Sigmoid colon (tissue), 7 donors: ENCODE results near the gene RETN. TPM values are rescaled to one million over a fixed set of nuclear protein-coding genes. Genes with fewer than 3 reads are reported as not detected.

Experiments
- DNase-seq: peaks from one replicate; pipeline ENCODE4 v3.0.0-alpha.2; 2019
- H3K27ac ChIP-seq, 4 donors: fragments of 200-600 bp; sonication (generic); one replicate each; pipeline ENCODE4 v1.5.1; 2016 to 2019; ENCODE audit warnings: mild to moderate bottlenecking in 1 of 4
- H3K27me3 ChIP-seq, 3 donors: fragments of 200-600 bp; sonication (generic); one replicate each; pipeline ENCODE4 v1.5.1; 2019; ENCODE audit warnings: mild to moderate bottlenecking in 1 of 3
- H3K36me3 ChIP-seq, 4 donors: fragments of 200-600 bp; sonication (generic); one replicate each; pipeline ENCODE4 v1.5.1; 2016 to 2019
- H3K4me1 ChIP-seq, 4 donors: fragments of 200-600 bp; sonication (generic); one replicate each; pipeline ENCODE4 v1.5.1; 2017 to 2019
- H3K4me3 ChIP-seq, 4 donors: fragments of 200-600 bp; sonication (generic); one replicate each; pipeline ENCODE4 v1.5.1; 2017 to 2019; ENCODE audit warnings: mild to moderate bottlenecking in 2 of 4, moderate library complexity in 1 of 4
- H3K9me3 ChIP-seq, 4 donors: fragments of 200-600 bp in 3 of 4; sonication (generic) in 3 of 4; one replicate each; pipeline versions ENCODE4 v1.5.1 to v1.6.1; 2013 to 2019
- EP300 ChIP-seq, 4 donors: sonication (generic); formaldehyde crosslinking; IDR thresholded peaks; one replicate each; pipeline ENCODE4 v1.6.1; 2017; ENCODE audit warnings: antibody characterized with exemption in 4 of 4
- POLR2A ChIP-seq, 2 donors: fragments of 450-650 bp; IDR thresholded peaks; one replicate each; pipeline ENCODE4 v1.6.1; 2016; ENCODE audit warnings: antibody characterized with exemption in 2 of 2, mild to moderate bottlenecking in 2 of 2, moderate library complexity in 2 of 2
- POLR2AphosphoS5 ChIP-seq, 4 donors: sonication (generic); formaldehyde crosslinking; IDR thresholded peaks; one replicate each; pipeline ENCODE4 v1.6.1; 2017; ENCODE audit warnings: antibody characterized with exemption in 4 of 4
- WGBS, 2 donors: extraction: QIAGEN DNeasy Blood & Tissue Kit; methylation state at CpG; one replicate each; pipeline ENCODE4 v1.1.7; 2013; 5-methylcytosine and 5-hydroxymethylcytosine counted together
- intact Hi-C: fragments of 100-400 bp; cut with DNase I; formaldehyde crosslinking; loops from one replicate; pipeline ENCODE4 v1.15.1; 2023
- polyA plus RNA-seq, 3 donors: library from polyadenylated mRNA; stranded (reverse); fragments of 200-250 nt; gene quantifications; one replicate each; pipeline ENCODE4 v1.2.3, GENCODE V29; 2013
- total RNA-seq, 4 donors: library from RNA; depleted of rRNA; stranded (reverse); fragments of >200 nt; gene quantifications; one replicate each; pipeline ENCODE4 v1.1.0, GENCODE V29; 2016
- TF ChIP-seq, protein P1 (sequence below), 4 experiments: fragments of 450-650 bp in 3 of 4; fragments of 200-600 bp in 1 of 4; IDR thresholded peaks; one replicate each; pipeline ENCODE4 v1.5.1; 2016 to 2019; ENCODE audit warnings: antibody characterized with exemption in 4 of 4, mild to moderate bottlenecking in 3 of 4, moderate library complexity in 2 of 4
- donor health status: healthy with polysubstance abuse.
- donor health status: Bipolar disorder and iron deficiency.
- donor health status: healthy.

Gene RETN
- total and polyA plus RNA-seq, 7 donors: 3.6 to 38.1 (median 8.6) TPM; not detected in 4

DNA sequence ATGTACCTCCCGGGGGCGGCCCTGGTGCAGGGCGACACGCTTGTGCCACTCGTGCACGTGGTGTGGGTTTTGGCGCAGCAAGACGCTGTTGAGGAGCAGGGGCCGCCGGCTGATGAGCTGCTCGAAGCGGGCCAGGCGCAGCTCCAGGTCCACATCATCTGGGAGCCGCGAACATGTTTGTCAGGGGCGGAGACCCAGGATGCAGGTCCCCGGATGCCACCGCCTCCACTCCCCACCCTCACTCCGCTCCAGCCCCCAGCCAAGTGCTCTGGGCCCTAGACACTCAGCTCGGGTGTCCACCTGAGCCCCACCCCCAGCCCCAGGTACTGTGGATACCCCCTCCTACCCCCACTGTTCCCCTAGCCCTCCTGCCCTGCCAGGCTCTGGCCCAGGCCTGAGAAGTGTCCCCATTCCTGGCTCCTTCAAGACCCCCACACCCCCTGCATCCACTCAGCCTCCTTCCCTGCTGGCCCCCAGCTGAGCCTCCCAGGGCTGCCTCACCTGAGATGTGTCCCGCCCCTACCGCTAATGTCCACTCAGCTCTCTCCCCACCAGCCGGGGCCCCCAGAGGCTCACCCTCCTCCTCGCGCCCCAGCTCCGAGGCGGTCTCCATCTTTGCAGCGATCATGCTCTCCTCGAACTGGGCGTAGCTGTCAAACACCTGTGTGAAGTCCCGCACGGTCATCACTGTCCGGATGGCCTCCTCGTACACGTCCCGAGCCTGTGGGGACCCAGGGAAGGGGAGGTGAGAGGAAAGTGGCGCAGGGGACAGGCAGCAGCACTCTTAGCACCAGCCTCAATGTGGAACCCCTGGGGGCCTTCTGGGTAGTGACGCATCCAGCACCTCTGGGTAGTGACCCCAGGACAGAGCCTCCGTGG lies 44.9 kb upstream of the RETN start:
- Histone ChIP-seq H3K36me3 (peaks cover 41 to 78% (median 55%) of the 10 kb centered on the region in 4 donors), H3K27me3 (no peaks in the 10 kb centered on the region), H3K4me1 (peaks cover 0 to 24% (median 20%) of the 10 kb centered on the region in 4 donors), H3K27ac (no peak overlapping the region), H3K9me3 (no peaks in the 10 kb centered on the region), H3K4me3 (no peak overlapping the region)
- DNase-seq: no peak
- 95 to 96% methylated on average over 39 of the region's 39 CpGs for WGBS, 2 donors
- TF ChIP-seq POLR2A (IDR thresholded peaks at IDR 0.05) (no peak), EP300 (IDR thresholded peaks at IDR 0.05) (no peak), POLR2AphosphoS5 (IDR thresholded peaks at IDR 0.05) (no peak)
- TF ChIP-seq, protein P1, sequence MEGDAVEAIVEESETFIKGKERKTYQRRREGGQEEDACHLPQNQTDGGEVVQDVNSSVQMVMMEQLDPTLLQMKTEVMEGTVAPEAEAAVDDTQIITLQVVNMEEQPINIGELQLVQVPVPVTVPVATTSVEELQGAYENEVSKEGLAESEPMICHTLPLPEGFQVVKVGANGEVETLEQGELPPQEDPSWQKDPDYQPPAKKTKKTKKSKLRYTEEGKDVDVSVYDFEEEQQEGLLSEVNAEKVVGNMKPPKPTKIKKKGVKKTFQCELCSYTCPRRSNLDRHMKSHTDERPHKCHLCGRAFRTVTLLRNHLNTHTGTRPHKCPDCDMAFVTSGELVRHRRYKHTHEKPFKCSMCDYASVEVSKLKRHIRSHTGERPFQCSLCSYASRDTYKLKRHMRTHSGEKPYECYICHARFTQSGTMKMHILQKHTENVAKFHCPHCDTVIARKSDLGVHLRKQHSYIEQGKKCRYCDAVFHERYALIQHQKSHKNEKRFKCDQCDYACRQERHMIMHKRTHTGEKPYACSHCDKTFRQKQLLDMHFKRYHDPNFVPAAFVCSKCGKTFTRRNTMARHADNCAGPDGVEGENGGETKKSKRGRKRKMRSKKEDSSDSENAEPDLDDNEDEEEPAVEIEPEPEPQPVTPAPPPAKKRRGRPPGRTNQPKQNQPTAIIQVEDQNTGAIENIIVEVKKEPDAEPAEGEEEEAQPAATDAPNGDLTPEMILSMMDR (IDR thresholded peaks at IDR 0.05): no peak
- intact Hi-C loops: loop anchor here (10.0 kb wide), 1 partner anchor 229 kb away; no protein-coding TSS in a partner anchor

DNA sequence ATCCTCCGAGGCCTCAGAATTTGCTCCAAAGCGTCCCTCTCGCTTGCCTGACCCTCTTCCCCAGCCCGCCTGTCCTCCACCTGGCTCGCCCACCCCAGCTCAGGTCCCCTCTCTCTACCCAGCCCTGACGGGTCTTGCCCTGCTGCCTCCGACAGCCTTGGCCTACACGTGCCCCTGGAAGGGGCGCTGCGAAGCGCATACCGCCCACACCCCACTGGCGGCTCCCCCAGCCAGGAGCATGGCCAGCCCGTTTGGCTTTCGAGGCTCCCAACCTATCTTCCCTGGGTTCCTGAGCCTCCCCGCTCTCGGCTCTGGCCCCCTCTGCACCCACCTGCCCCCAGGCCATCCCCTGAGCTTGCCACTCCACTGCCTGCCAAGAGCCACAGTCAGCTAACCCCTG lies 44.0 kb upstream of the RETN start:
- no peak overlapping the region for H3K27ac ChIP-seq
- peaks cover 37 to 70% (median 51%) of the 10 kb centered on the region in 4 donors for H3K36me3 ChIP-seq
- intact Hi-C loops: loop anchor here (10.0 kb wide), 1 partner anchor 230 kb away; no protein-coding TSS in a partner anchor
- H3K4me3 ChIP-seq: no peak overlapping the region
- TF ChIP-seq, protein P1 (IDR thresholded peaks at IDR 0.05): no peak
- no peak for DNase-seq
- 94 to 95% methylated on average over 17 of the region's 17 CpGs for WGBS, 2 donors
- H3K27me3 ChIP-seq: no peaks in the 10 kb centered on the region
- H3K9me3 ChIP-seq: no peaks in the 10 kb centered on the region
- peaks cover 0 to 22% (median 20%) of the 10 kb centered on the region in 4 donors for H3K4me1 ChIP-seq

DNA sequence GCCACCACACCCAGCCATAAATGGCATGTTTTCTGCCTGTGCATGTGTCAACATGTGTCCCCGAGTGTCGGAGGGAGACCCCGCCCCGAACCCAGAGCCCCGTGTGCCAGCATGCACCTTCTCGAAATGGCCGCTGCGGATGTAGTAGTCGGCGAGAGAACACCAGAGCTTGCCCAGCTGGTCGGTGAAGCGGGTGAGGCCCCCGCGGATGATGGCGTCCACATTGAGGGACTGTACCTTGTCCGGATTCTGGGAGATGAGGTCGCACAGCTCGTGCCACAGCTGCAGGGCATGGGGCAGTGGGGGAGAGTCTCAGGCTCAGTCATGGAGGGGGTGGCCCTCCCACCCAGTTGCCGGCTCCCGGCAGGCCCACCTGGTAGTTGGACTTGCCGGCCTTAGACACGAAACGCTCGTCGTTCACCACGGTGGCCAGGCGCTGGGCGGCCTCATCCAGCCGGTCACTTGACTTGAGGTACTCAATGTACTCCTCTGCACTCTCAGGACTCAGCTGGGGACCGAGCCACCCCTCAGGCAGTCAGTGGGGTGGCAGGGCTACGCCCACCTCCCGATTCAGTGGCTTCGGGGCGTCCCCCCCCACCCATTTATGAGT lies 43.0 kb upstream of the RETN start:
- H3K27ac ChIP-seq: no peak overlapping the region
- intact Hi-C loops: loop anchor here (10.0 kb wide), 1 partner anchor 231 kb away; no protein-coding TSS in a partner anchor
- H3K4me1 ChIP-seq: peaks cover 0 to 33% (median 29%) of the 10 kb centered on the region in 4 donors
- WGBS, 2 donors: 93 to 96% methylated on average over 34 of the region's 34 CpGs
- H3K36me3 ChIP-seq: peaks cover 26 to 59% (median 41%) of the 10 kb centered on the region in 4 donors
- TF ChIP-seq POLR2A (IDR thresholded peaks at IDR 0.05) (no peak), EP300 (IDR thresholded peaks at IDR 0.05) (no peak), POLR2AphosphoS5 (IDR thresholded peaks at IDR 0.05) (no peak)
- TF ChIP-seq, protein P1 (IDR thresholded peaks at IDR 0.05): no peak
- H3K4me3 ChIP-seq: no peak overlapping the region
- no peaks in the 10 kb centered on the region for H3K9me3 ChIP-seq
- no peaks in the 10 kb centered on the region for H3K27me3 ChIP-seq
- DNase-seq: no peak

DNA sequence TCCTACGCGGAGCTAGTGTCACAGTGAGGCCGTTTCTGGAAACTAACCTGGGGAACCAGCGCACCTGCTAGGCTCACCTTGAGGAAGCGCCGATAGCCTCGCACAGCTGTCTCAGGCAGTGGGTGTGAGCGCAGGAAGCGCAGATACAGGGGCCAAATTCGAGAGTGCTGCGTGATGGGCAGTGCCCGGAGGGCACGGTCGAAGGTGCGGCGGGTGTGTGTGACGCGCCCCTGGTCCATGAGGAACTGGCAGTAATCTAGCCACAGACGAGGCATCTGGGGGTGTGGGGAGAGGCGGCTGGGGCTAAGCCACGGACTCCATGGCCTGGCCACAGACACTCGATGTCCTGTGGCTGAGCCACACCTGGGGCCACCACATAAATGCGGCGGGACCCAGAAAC lies 41.7 kb upstream of the RETN start:
- intact Hi-C loops: loop anchor here (10.0 kb wide), 1 partner anchor 232 kb away; no protein-coding TSS in a partner anchor
- TF ChIP-seq EP300 (IDR thresholded peaks at IDR 0.05) (no peak), POLR2AphosphoS5 (IDR thresholded peaks at IDR 0.05) (no peak), POLR2A (IDR thresholded peaks at IDR 0.05) (no peak)
- TF ChIP-seq, protein P1 (IDR thresholded peaks at IDR 0.05): no peak
- H3K9me3 ChIP-seq: no peaks in the 10 kb centered on the region
- peaks cover 13 to 49% (median 28%) of the 10 kb centered on the region in 4 donors for H3K36me3 ChIP-seq
- 89 to 96% methylated on average over 24 of the region's 24 CpGs for WGBS, 2 donors
- H3K4me1 ChIP-seq: peaks cover 0 to 38% (median 33%) of the 10 kb centered on the region in 4 donors
- H3K27me3 ChIP-seq: no peaks in the 10 kb centered on the region
- DNase-seq: no peak
- no peak overlapping the region for H3K4me3 ChIP-seq
- H3K27ac ChIP-seq: no peak overlapping the region
